PFSK-1 (cell line): ENCODE data around the gene SPNS3.

Experiments
- FOXP2 ChIP-seq: optimal IDR thresholded peaks from 2 replicates; pipeline ENCODE3; 2011; ENCODE audit warnings: borderline replicate concordance, control low read depth, inconsistent platforms; ENCODE audit not compliant: insufficient read depth; ENCODE audit errors: extremely low read length, extremely low read depth
- POLR2AphosphoS5 ChIP-seq: IDR thresholded peaks from 2 replicates; pipeline ENCODE4 v1.6.1; 2012; ENCODE audit warnings: low read depth, mild to moderate bottlenecking, control low read depth, low read length, moderate library complexity
- REST ChIP-seq, 2 experiments: IDR thresholded peaks; 2 replicates each; pipeline versions ENCODE4 v1.6.1 to v1.8.0; 2011 to 2012; ENCODE audit warnings: low read depth in 2 of 2, low read length in 2 of 2, control low read depth in 1 of 2, inconsistent platforms in 1 of 2, mild to moderate bottlenecking in 1 of 2, moderate library complexity in 1 of 2; ENCODE audit not compliant: insufficient read depth in 1 of 2
- SIN3A ChIP-seq: IDR thresholded peaks from 2 replicates; pipeline ENCODE4 v1.6.1; 2012; ENCODE audit warnings: mild to moderate bottlenecking, low read length, moderate library complexity, borderline replicate concordance; ENCODE audit not compliant: insufficient read depth
- TAF1 ChIP-seq: IDR thresholded peaks from 2 replicates; pipeline ENCODE4 v1.6.1; 2012; ENCODE audit warnings: low read length, control low read depth, borderline replicate concordance; ENCODE audit not compliant: insufficient read depth

The SPNS3 gene

GRCh38 chr17:4426499-4427208, 7.1 kb upstream of the SPNS3 start:
- TF ChIP-seq FOXP2 (no peak), SIN3A (no peak), REST (IDR thresholded peaks at IDR 0.05; ENCODE audit: insufficient read depth in 1 of 2, low read depth in 2 of 2, low read length in 2 of 2) (no peak), POLR2AphosphoS5 (no peak), TAF1 (no peak)

DNA sequence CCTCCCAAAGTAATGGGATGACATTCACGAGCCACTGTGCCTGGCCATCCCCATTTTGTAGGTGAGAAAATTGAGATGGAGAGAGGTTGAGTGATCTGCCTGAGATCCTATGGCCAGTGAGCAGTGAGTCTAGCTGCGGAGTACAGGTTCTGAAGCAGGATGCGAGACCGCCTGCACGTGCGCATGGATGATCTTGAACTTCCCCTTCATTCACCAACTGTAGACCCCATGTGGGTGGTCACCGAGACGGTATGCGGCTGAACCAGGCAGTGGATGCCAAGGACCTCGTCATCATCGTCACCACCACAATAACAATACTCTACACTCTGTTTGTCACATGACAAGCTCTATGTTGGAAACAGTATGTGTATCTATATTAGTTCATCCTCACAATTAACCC, 6.2 kb upstream of the SPNS3 start:
- TF ChIP-seq TAF1 (no peak), REST (IDR thresholded peaks at IDR 0.05; ENCODE audit: insufficient read depth in 1 of 2, low read depth in 2 of 2, low read length in 2 of 2) (no peak), FOXP2 (no peak), SIN3A (no peak), POLR2AphosphoS5 (no peak)

DNA sequence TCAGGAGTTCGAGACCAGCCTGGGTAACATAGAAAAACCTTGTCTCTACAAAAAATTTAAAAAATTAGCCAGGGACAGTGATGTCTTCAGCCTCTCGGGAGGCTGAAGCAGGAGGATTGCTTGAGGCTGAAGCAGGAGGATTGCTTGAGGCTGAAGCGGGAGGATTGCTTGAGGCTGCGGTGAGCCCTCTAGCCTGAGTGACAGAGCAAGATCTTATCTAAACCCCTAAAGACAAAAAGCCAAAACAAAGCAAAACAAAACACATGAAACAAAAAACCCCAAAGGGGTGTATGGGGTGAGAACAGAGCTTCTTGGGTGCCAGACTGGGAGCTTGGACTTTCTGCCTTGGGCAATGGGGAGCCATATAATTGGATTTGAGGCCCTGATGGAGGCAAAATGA, 2.6 kb downstream of the SPNS3 start:
- TF ChIP-seq POLR2AphosphoS5 (no peak), SIN3A (no peak), REST (IDR thresholded peaks at IDR 0.05; ENCODE audit: insufficient read depth in 1 of 2, low read depth in 2 of 2, low read length in 2 of 2) (no peak), FOXP2 (no peak)

DNA sequence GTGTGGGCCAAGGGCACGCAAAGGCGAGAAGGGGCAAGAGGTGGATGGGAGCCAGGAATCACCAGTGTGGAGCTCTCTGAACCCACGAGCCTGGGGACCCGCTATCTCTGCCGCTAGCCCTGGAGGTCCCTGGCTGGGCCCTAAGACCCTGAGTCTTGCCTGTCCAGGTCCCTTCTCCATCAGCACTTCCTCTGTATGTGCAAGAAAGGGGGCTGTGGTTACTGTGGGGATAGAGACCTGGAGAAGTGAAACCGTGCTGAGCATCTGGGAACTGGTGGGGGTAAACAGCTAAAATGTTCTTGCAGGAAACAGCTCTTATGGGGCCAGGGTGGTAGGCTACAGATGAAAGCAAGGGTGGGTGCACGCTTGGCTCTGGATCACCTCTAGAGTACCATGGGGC, 3.1 kb downstream of the SPNS3 start:
- TF ChIP-seq REST (IDR thresholded peaks at IDR 0.05; ENCODE audit: insufficient read depth in 1 of 2, low read depth in 2 of 2, low read length in 2 of 2): no peak

- TF ChIP-seq REST (IDR thresholded peaks at IDR 0.05; ENCODE audit: insufficient read depth in 1 of 2, low read depth in 2 of 2, low read length in 2 of 2): no peak
- TF ChIP-seq SIN3A: no peak
- no peak for TF ChIP-seq TAF1
- TF ChIP-seq POLR2AphosphoS5: no peak
- TF ChIP-seq FOXP2: no peak
Measured at GRCh38 chr17:4438162-4438944, 4.6 kb downstream of the SPNS3 start.
